AG04449 (cell line): ENCODE data around the gene NHS.

Experiments
- CTCF ChIA-PET: fragments of 350-600 bp; formaldehyde crosslinking; extraction: SDS; loops from one replicate; lab custom pipeline; 2021; ENCODE audit warnings: antibody characterized with exemption; lab: Yijun Ruan, JAX
- POLR2A ChIA-PET: fragments of 400-600, 350-600 bp; formaldehyde crosslinking; extraction: SDS; loops from one replicate; lab custom pipeline; 2020; ENCODE audit warnings: antibody characterized with exemption, inconsistent platforms; lab: Yijun Ruan, JAX
- DNase-seq: peaks from one replicate; pipeline ENCODE4 v3.0.0-alpha.2; 2010; ENCODE audit warnings: low read depth, low spot score
- H3K4me3 ChIP-seq: 2 replicates; pipeline ENCODE4 v1.5.1; 2011; ENCODE audit warnings: low read depth, mild to moderate bottlenecking, control low read depth, low read length
- TF ChIP-seq, protein P1 (sequence below): IDR thresholded peaks from one replicate; pipeline ENCODE4 v1.5.1; 2011; ENCODE audit warnings: mild to moderate bottlenecking, moderate library complexity, low read length, control low read depth, inconsistent platforms; ENCODE audit not compliant: insufficient read depth; ENCODE audit errors: missing control alignments

NHS gene

DNA sequence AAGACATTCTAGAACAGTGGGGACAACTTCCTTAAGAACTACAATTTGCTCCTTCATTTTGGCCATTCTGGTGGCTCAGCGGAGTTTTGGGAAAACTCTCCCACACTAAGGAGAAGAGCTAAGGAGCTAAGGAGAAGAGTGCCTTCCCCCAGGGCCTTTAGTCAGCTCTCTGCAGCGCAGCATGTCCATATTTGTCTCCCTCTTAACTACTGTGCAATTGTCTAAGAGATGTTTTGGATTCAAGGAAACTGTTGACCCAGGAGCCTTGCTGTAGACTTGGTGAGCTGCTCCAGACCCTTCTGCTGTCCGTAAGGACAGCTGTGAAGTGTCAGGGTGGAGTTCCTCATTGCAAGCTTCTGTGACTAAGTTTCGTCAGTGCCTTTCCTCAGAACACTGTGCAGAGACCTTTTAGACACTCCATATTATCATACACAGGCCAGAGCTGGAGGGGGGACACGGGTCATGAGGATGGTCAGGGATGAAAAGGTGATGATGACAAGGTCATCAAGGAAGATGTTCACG lies 179.0 kb downstream of the NHS start:
- ChIA-PET CTCF (no interaction called here), POLR2A (no interaction called here)
- no peak for DNase-seq
- no peak overlapping the region for H3K4me3 ChIP-seq
- TF ChIP-seq, protein P1, sequence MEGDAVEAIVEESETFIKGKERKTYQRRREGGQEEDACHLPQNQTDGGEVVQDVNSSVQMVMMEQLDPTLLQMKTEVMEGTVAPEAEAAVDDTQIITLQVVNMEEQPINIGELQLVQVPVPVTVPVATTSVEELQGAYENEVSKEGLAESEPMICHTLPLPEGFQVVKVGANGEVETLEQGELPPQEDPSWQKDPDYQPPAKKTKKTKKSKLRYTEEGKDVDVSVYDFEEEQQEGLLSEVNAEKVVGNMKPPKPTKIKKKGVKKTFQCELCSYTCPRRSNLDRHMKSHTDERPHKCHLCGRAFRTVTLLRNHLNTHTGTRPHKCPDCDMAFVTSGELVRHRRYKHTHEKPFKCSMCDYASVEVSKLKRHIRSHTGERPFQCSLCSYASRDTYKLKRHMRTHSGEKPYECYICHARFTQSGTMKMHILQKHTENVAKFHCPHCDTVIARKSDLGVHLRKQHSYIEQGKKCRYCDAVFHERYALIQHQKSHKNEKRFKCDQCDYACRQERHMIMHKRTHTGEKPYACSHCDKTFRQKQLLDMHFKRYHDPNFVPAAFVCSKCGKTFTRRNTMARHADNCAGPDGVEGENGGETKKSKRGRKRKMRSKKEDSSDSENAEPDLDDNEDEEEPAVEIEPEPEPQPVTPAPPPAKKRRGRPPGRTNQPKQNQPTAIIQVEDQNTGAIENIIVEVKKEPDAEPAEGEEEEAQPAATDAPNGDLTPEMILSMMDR: no peak

DNA sequence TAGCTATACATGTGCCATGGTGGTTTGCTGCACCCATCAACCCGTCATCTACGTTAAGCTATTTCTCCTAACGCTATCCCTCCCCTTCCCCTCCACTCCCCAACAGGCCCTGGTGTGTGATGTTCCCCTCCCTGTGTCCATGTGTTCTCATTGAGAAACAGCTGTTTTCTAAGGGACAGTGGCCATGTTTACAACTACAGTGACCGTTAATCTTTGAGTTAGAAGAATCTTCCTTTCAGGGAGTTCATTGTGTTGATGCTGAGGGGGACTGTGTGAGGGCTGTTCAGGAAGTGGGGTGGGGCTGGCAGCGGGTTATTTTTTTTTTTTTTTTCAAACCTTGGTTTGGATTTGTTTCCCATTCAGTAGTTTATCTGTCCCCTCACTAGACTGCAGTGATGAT lies 179.9 kb downstream of the NHS start:
- POLR2A ChIA-PET: interaction anchor here (0.7 kb wide), 1 partner anchor 40 kb away, joined by 3 read pairs; no protein-coding TSS in a partner anchor
- CTCF ChIA-PET: no interaction called here

DNA sequence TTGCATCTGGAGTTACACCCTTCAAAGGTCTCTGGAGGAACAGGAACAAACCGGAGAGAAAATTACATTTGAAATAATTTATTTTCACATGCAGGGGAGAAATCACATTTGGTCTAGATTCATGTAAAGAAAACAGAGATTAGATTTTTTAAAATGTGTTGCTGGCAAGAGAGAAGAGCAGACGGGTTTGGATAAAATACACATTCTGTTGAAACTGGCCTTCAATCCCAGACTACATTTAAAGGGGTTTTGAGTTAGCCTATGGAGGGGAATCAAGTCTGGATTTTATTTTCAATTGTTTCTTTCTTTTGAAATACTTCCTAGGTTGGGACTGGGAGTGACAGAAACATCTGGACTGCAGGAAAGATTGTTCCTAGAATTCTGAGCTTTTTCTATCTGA lies 180.8 kb downstream of the NHS start:
- TF ChIP-seq, protein P1: no peak
- POLR2A ChIA-PET: no interaction called here
- CTCF ChIA-PET: no interaction called here
- DNase-seq: no peak
- no peak overlapping the region for H3K4me3 ChIP-seq

More for the DNA sequence above, 179.9 kb downstream of the NHS start:
- DNase-seq: no peak
- no peak overlapping the region for H3K4me3 ChIP-seq
- TF ChIP-seq, protein P1: no peak

DNA sequence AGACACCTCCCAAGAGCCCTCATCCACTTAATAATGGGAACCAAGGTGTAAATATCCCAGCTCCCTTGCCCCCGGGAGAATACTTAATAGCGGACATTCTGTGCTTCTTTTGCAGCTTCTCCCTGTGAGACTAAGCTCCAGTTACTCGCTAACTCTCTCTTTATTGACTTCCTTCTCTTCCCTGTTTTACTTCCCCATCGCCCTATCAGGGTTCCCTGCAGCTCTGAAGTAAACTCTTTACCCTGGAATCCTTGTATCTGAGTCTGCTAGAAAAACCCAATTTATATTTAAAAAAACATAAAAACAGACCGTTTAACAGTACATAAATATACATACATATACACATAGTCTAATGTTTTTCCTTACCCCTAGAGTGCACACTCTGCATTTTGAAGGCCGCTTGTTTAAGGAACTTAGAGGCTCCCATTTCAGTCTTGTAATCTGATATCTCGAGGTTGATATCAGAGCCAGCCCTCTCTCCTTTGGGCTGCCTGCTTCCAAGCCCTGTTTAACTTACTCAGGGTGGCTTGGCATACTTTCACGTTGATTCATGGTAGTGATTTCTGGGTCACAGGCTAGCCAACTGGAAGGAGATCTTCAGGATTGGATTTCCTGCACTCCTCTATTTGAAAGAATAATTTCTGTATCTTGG lies 184.9 kb downstream of the NHS start:
- ChIA-PET POLR2A (no interaction called here), CTCF (no interaction called here)

DNA sequence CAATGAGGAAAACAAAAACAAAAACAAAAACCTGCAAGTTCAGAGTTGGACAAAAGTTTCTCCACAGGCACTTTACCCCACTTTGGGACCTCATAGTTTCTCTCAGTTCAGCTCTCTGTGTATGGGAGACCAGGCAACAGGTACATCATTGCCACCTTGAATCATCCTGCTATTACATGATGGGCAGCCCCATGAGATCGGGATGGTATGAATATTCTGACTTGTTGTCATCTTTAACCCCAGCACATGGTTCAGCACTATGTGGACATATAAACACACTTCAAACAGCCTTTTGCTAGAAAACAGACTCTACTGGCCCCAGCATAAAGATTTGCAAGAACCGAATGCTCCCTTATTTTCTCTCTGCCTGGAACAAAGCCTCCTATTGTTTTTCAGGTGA lies 185.4 kb downstream of the NHS start:
- DNase-seq: no peak
- ChIA-PET POLR2A (no interaction called here), CTCF (interaction anchor here (0.8 kb wide), 1 partner anchor 36 kb away, joined by 3 read pairs; no protein-coding TSS in a partner anchor)
- no peak overlapping the region for H3K4me3 ChIP-seq
- TF ChIP-seq, protein P1: no peak

More for the DNA sequence above, 184.9 kb downstream of the NHS start:
- no peak for DNase-seq
- TF ChIP-seq, protein P1: no peak
- no peak overlapping the region for H3K4me3 ChIP-seq

DNA sequence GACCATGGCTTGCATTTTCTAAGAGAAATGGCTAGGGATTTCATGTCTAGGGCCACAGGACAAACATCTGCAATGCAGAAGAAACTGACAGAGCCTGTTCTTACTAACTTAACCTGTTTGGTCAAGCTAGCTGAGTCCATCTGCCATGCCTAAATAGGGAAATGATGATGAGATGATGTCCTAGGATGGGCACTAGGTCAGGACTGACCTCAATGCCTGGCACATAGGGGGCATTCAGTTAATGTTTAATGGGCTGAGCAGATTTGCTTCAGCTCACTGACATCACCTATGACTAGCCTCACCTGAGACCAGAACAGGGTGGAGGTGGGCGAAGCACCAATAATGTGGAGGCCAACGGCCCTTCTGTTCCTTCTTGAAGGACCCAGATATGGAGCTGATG lies 188.1 kb downstream of the NHS start:
- CTCF ChIA-PET: no interaction called here
- POLR2A ChIA-PET: no interaction called here
- TF ChIP-seq, protein P1: no peak
- DNase-seq: no peak
- H3K4me3 ChIP-seq: no peak overlapping the region
